Activated CD4-positive, alpha-beta T cell treated with anti-CD3 and anti-CD28 coated beads for 36 hours (primary cell): ENCODE data around the gene ATXN1. TPM values are rescaled to one million over a fixed set of nuclear protein-coding genes. Genes with fewer than 3 reads are reported as not detected.
A peak's percentile ranks its signal among the peaks of the same experiment; 100 is the strongest.

Experiments used
- ATAC-seq: fragments of 200-7000 bp; cut with Tn5 transposase; one replicate; pipeline ENCODE4 v1.10.0; 2021; ENCODE audit warnings: mild to moderate bottlenecking, moderate library complexity
- CTCF ChIA-PET: fragments of 350-600 bp; sonication (Branson Sonifier 250); formaldehyde crosslinking; loops from one replicate; lab custom pipeline; 2021; ENCODE audit warnings: antibody characterized with exemption; lab: Charles Lee
- POLR2A ChIA-PET: fragments of 350-600 bp; sonication (Branson Sonifier 250); formaldehyde crosslinking; loops from one replicate; lab custom pipeline; 2021; ENCODE audit warnings: antibody characterized with exemption, inconsistent platforms; lab: Charles Lee
- DNase-seq: peaks from one replicate; pipeline ENCODE4 v3.0.0-alpha.2; 2020
- H3K27ac Mint-ChIP-seq: one replicate; pipeline ENCODE4 v1.8.0; 2021; ENCODE audit warnings: mixed read lengths
- H3K27me3 Mint-ChIP-seq: one replicate; pipeline ENCODE4 v1.8.0; 2021; ENCODE audit warnings: mixed read lengths
- H3K36me3 Mint-ChIP-seq: one replicate; pipeline ENCODE4 v1.8.0; 2021; ENCODE audit warnings: low read depth, mixed read lengths
- H3K4me1 Mint-ChIP-seq: one replicate; pipeline ENCODE4 v1.8.0; 2021; ENCODE audit warnings: mixed read lengths
- H3K4me3 Mint-ChIP-seq: one replicate; pipeline ENCODE4 v1.8.0; 2021; ENCODE audit warnings: mild to moderate bottlenecking, moderate library complexity, mixed read lengths
- H3K9me3 Mint-ChIP-seq: one replicate; pipeline ENCODE4 v1.8.0; 2021; ENCODE audit warnings: low read depth, mixed read lengths
- intact Hi-C, 2 experiments: fragments of 100-400 bp; cut with DNase I in 1 of 2; cut with micrococcal nuclease in 1 of 2; formaldehyde crosslinking; loops; one replicate each; pipeline versions ENCODE4 v1.14.2 to v1.15.1; 2022 to 2024; cut with DNase I, micrococcal nuclease
- total RNA-seq, 2 experiments: library from RNA; stranded (reverse); gene quantifications; one replicate each; pipeline ENCODE4 v1.2.3, GENCODE V29; 2021

Gene ATXN1
- total RNA-seq: 10 to 100 TPM; 19.8 to 22.8 TPM

- CTCF ChIA-PET: interaction anchor here (0.7 to 5.8 kb wide), 11 partner anchors 10 to 347 kb away, joined by 3 to 53 read pairs (median 4); no protein-coding TSS in a partner anchor
- Mint-ChIP-seq H3K4me1 (peaks cover 56% of the 10 kb centered on the region), H3K27ac (peak within 1 kb of the TSS; percentile 94), H3K36me3 (peaks cover 7% of the 10 kb centered on the region), H3K9me3 (no peaks in the 10 kb centered on the region), H3K4me3 (peak within 1 kb of the TSS; percentile 91), H3K27me3 (no peaks in the 10 kb centered on the region)
- DNase-seq: peak; percentile 64
- no peak for ATAC-seq
- POLR2A ChIA-PET: interaction anchor here (0.7 to 1.6 kb wide), 5 partner anchors 62 to 347 kb away, joined by 3 to 8 read pairs (median 5); no protein-coding TSS in a partner anchor
- intact Hi-C loops: loop anchor here (1.0 to 5.0 kb wide), 15 partner anchors 30 to 1502 kb away; partner anchors contain the start of genes DEK (in 1 of the 2) and NUP153 (in 1 of the 2)
These were observed at the start of gene ATXN1 for GRCh38 chr6:16760516-16761470. TSS of gene ATXN1 (minus strand) at chr6:16761460.

- H3K9me3 Mint-ChIP-seq: peaks cover 28% of the 10 kb centered on the region
- intact Hi-C loops: no loop called here
- CTCF ChIA-PET: no interaction called here
These were observed 49.2 kb upstream of the ATXN1 start for GRCh38 chr6:16810411-16810810.

GRCh38 chr6:16809753-16810358 lies 48.6 kb upstream of the ATXN1 start:
- Mint-ChIP-seq H3K4me3 (no peak overlapping the region), H3K36me3 (peaks cover 13% of the 10 kb centered on the region), H3K27ac (no peak overlapping the region), H3K4me1 (no peaks in the 10 kb centered on the region), H3K9me3 (peaks cover 28% of the 10 kb centered on the region), H3K27me3 (no peaks in the 10 kb centered on the region)
- intact Hi-C loops: no loop called here
- no peak for ATAC-seq
- CTCF ChIA-PET: no interaction called here
- no peak for DNase-seq
- POLR2A ChIA-PET: no interaction called here

More at GRCh38 chr6:16810411-16810810, 49.2 kb upstream of the ATXN1 start:
- H3K4me1 Mint-ChIP-seq: no peaks in the 10 kb centered on the region
- peaks cover 13% of the 10 kb centered on the region for H3K36me3 Mint-ChIP-seq
- no peak for DNase-seq
- no peak for ATAC-seq
- H3K27me3 Mint-ChIP-seq: no peaks in the 10 kb centered on the region
- H3K27ac Mint-ChIP-seq: no peak overlapping the region
- no peak overlapping the region for H3K4me3 Mint-ChIP-seq
- POLR2A ChIA-PET: interaction anchor here (0.6 kb wide), 1 partner anchor 38 kb away, joined by 6 read pairs; no protein-coding TSS in a partner anchor

- no peak overlapping the region for H3K4me3 Mint-ChIP-seq
- intact Hi-C loops: no loop called here
- POLR2A ChIA-PET: no interaction called here
- DNase-seq (no peak), ATAC-seq (no peak)
- CTCF ChIA-PET: no interaction called here
- H3K4me1 Mint-ChIP-seq: no peaks in the 10 kb centered on the region
- H3K9me3 Mint-ChIP-seq: peaks cover 23% of the 10 kb centered on the region
- H3K27ac Mint-ChIP-seq: no peak overlapping the region
- H3K27me3 Mint-ChIP-seq: no peaks in the 10 kb centered on the region
- peaks cover 10% of the 10 kb centered on the region for H3K36me3 Mint-ChIP-seq
These were observed 46.7 kb upstream of the ATXN1 start for GRCh38 chr6:16807956-16808355.

- no peak overlapping the region for H3K27ac Mint-ChIP-seq
- H3K4me1 Mint-ChIP-seq: peaks cover 2% of the 10 kb centered on the region
- no peak for DNase-seq
- no peak for ATAC-seq
- POLR2A ChIA-PET: no interaction called here
- H3K27me3 Mint-ChIP-seq: no peaks in the 10 kb centered on the region
- no peak overlapping the region for H3K4me3 Mint-ChIP-seq
- CTCF ChIA-PET: interaction anchor here (0.5 to 1.2 kb wide), 4 partner anchors 13 to 1101 kb away, joined by 3 to 4 read pairs (median 3); no protein-coding TSS in a partner anchor
- peaks cover 11% of the 10 kb centered on the region for H3K9me3 Mint-ChIP-seq
- peaks cover 4% of the 10 kb centered on the region for H3K36me3 Mint-ChIP-seq
- intact Hi-C loops: no loop called here
These were observed 45.1 kb upstream of the ATXN1 start for GRCh38 chr6:16806363-16806762.

GRCh38 chr6:16805243-16805950 lies 44.1 kb upstream of the ATXN1 start:
- ChIA-PET POLR2A (no interaction called here), CTCF (interaction anchor here (1.0 to 1.2 kb wide), 3 partner anchors 27 to 292 kb away, joined by 3 read pairs; no protein-coding TSS in a partner anchor)

GRCh38 chr6:16804546-16805242 lies 43.4 kb upstream of the ATXN1 start:
- no peak for ATAC-seq
- Mint-ChIP-seq H3K9me3 (peaks cover 2% of the 10 kb centered on the region), H3K4me3 (no peak overlapping the region), H3K27me3 (no peaks in the 10 kb centered on the region), H3K4me1 (peaks cover 10% of the 10 kb centered on the region), H3K27ac (no peak overlapping the region), H3K36me3 (peaks cover under 1% of the 10 kb centered on the region)
- ChIA-PET POLR2A (no interaction called here), CTCF (interaction anchor here (0.6 to 1.1 kb wide), 3 partner anchors 28 to 34 kb away, joined by 3 read pairs; no protein-coding TSS in a partner anchor)
- no peak for DNase-seq
- intact Hi-C loops: no loop called here

More at GRCh38 chr6:16805243-16805950, 44.1 kb upstream of the ATXN1 start:
- no peak overlapping the region for H3K4me3 Mint-ChIP-seq
- peaks cover 9% of the 10 kb centered on the region for H3K9me3 Mint-ChIP-seq
- no peak overlapping the region for H3K27ac Mint-ChIP-seq
- H3K36me3 Mint-ChIP-seq: peaks cover 4% of the 10 kb centered on the region
- H3K27me3 Mint-ChIP-seq: no peaks in the 10 kb centered on the region
- intact Hi-C loops: no loop called here
- DNase-seq (no peak), ATAC-seq (no peak)
- peaks cover 9% of the 10 kb centered on the region for H3K4me1 Mint-ChIP-seq

GRCh38 chr6:16803294-16804200 lies 42.3 kb upstream of the ATXN1 start:
- no peak overlapping the region for H3K27ac Mint-ChIP-seq
- ChIA-PET POLR2A (no interaction called here), CTCF (interaction anchor here (0.6 to 0.7 kb wide), 2 partner anchors 33 to 319 kb away, joined by 3 read pairs; no protein-coding TSS in a partner anchor)
- DNase-seq (no peak), ATAC-seq (no peak)
- H3K27me3 Mint-ChIP-seq: no peaks in the 10 kb centered on the region
- H3K4me1 Mint-ChIP-seq: peaks cover 10% of the 10 kb centered on the region
- intact Hi-C loops: no loop called here
- H3K9me3 Mint-ChIP-seq: no peaks in the 10 kb centered on the region
- no peak overlapping the region for H3K4me3 Mint-ChIP-seq
- H3K36me3 Mint-ChIP-seq: no peaks in the 10 kb centered on the region

- H3K27ac Mint-ChIP-seq: no peak overlapping the region
- no peak overlapping the region for H3K4me3 Mint-ChIP-seq
- H3K4me1 Mint-ChIP-seq: peaks cover 10% of the 10 kb centered on the region
- H3K27me3 Mint-ChIP-seq: no peaks in the 10 kb centered on the region
- ATAC-seq (no peak), DNase-seq (no peak)
- intact Hi-C loops: no loop called here
- ChIA-PET POLR2A (interaction anchor here (0.7 kb wide), 1 partner anchor 34 kb away, joined by 5 read pairs; no protein-coding TSS in a partner anchor), CTCF (interaction anchor here (0.8 to 1.2 kb wide), 2 partner anchors 10 to 30 kb away, joined by 4 to 5 read pairs; no protein-coding TSS in a partner anchor)
- H3K9me3 Mint-ChIP-seq: no peaks in the 10 kb centered on the region
- H3K36me3 Mint-ChIP-seq: no peaks in the 10 kb centered on the region
These were observed 40.8 kb upstream of the ATXN1 start for GRCh38 chr6:16802071-16802470.
